Fibroblast of lung (primary cell): ENCODE results near the gene STK32C. TPM values are rescaled to one million over a fixed set of nuclear protein-coding genes. Genes with fewer than 3 reads are reported as not detected.
A peak's percentile ranks its signal among the peaks of the same experiment; 100 is the strongest.

ENCODE experiments used
- DNase-seq, 2 donors: peaks; one replicate each; pipeline versions ENCODE4 v3.0.0 to v3.0.0-alpha.2; 2010; ENCODE audit warnings: low read depth in 2 of 2
- H2AFZ ChIP-seq: 2 replicates; pipeline ENCODE4 v1.5.1; 2012; ENCODE audit warnings: low read length, control low read depth, inconsistent platforms
- H3K27ac ChIP-seq: 2 replicates; pipeline ENCODE4 v1.5.1; 2011; ENCODE audit warnings: low read length, control low read depth; ENCODE audit not compliant: insufficient read depth
- H3K27me3 ChIP-seq: 2 replicates; pipeline ENCODE4 v1.5.1; 2011; ENCODE audit warnings: mild to moderate bottlenecking, low read length; ENCODE audit not compliant: control insufficient read depth, insufficient read depth
- H3K36me3 ChIP-seq: 2 replicates; pipeline ENCODE4 v1.5.1; 2011; ENCODE audit warnings: low read length; ENCODE audit not compliant: control insufficient read depth, insufficient read depth
- H3K4me1 ChIP-seq: 2 replicates; pipeline ENCODE4 v1.5.1; 2011; ENCODE audit warnings: low read length; ENCODE audit not compliant: control insufficient read depth, insufficient read depth; ENCODE audit errors: extremely low read depth
- H3K4me2 ChIP-seq: 2 replicates; pipeline ENCODE4 v1.5.1; 2011; ENCODE audit warnings: low read length, control low read depth; ENCODE audit not compliant: insufficient read depth; ENCODE audit errors: extremely low read depth
- H3K4me3 ChIP-seq, 4 experiments: fragments of 200-600 bp in 1 of 4; sonication (generic) in 1 of 4; replicated peaks in 1 of 4; 2 replicates each; pipeline ENCODE4 v1.5.1; 2011 to 2016; ENCODE audit warnings: low read length in 4 of 4, low read depth in 3 of 4, mild to moderate bottlenecking in 3 of 4, control low read depth in 2 of 4, inconsistent platforms in 1 of 4, mixed read lengths in 1 of 4; ENCODE audit not compliant: insufficient read depth in 1 of 4; ENCODE audit errors: control extremely low read depth in 1 of 4
- H3K79me2 ChIP-seq: 2 replicates; pipeline ENCODE4 v1.5.1; 2012; ENCODE audit warnings: mild to moderate bottlenecking, low read length, inconsistent platforms; ENCODE audit not compliant: control insufficient read depth, insufficient read depth
- H3K9ac ChIP-seq: 2 replicates; pipeline ENCODE4 v1.5.1; 2011; ENCODE audit warnings: mild to moderate bottlenecking, low read length, control low read depth; ENCODE audit not compliant: insufficient read depth
- H3K9me3 ChIP-seq: 2 replicates; pipeline ENCODE4 v1.5.1; 2012; ENCODE audit warnings: low read depth, low read length; ENCODE audit not compliant: control insufficient read depth, insufficient read depth
- H4K20me1 ChIP-seq: 2 replicates; pipeline ENCODE4 v1.5.1; 2011; ENCODE audit warnings: low read length; ENCODE audit not compliant: control insufficient read depth, insufficient read depth; ENCODE audit errors: extremely low read depth
- CTCF ChIP-seq, 2 donors: IDR thresholded peaks in 1 of 2; conservative IDR thresholded peaks in 1 of 2; 1 replicate in 1 of 2; 2 replicates in 1 of 2; pipeline ENCODE4 v1.5.1; 2011 to 2012; ENCODE audit warnings: low read length in 2 of 2, control low read depth in 1 of 2, inconsistent platforms in 1 of 2, low read depth in 1 of 2, mild to moderate bottlenecking in 1 of 2
- EZH2 ChIP-seq: IDR thresholded peaks from 2 replicates; pipeline ENCODE4 v1.5.1; 2012; ENCODE audit warnings: low read length, control low read depth, mild to moderate bottlenecking; ENCODE audit errors: missing control alignments
- polyA plus RNA-seq, 2 donors: library from polyadenylated mRNA; depleted of rRNA in 1 of 2; stranded (reverse) in 1 of 2; unstranded in 1 of 2; fragments of >200 nt; gene quantifications; 2 replicates each; pipeline ENCODE4 v1.2.1, GENCODE V29; 2011 to 2012; ENCODE audit warnings: missing spikeins in 1 of 2
- total RNA-seq: library from RNA; depleted of rRNA; stranded (reverse); fragments of >200 nt; gene quantifications from 2 replicates; pipeline ENCODE4 v1.2.1, GENCODE V29; 2014

STK32C gene
- total and polyA plus RNA-seq, 2 donors (not counting 1 experiment from before 2014, with no cell fraction given) = 4.4 to 21.5 TPM

- Histone ChIP-seq H3K4me3 (no peak overlapping the region), H3K27ac (no peak overlapping the region), H3K27me3 (no peaks in the 10 kb centered on the region), H3K36me3 (no peaks in the 10 kb centered on the region), H3K9ac (no peak overlapping the region), H2AFZ (no peak overlapping the region), H3K79me2 (no peaks in the 10 kb centered on the region), H3K4me2 (no peak overlapping the region), H4K20me1 (no peaks in the 10 kb centered on the region), H3K9me3 (no peaks in the 10 kb centered on the region), H3K4me1 (no peaks in the 10 kb centered on the region)
- TF ChIP-seq EZH2 (no peak), CTCF (conservative IDR thresholded peaks at IDR 0.05 in 1 of 2, IDR thresholded peaks at IDR 0.05 in 1 of 2; ENCODE audit: low read depth in 1 of 2, low read length in 2 of 2) (no peak)
- no peak for DNase-seq
Measured at GRCh38 chr10:132258423-132258822, 49.3 kb downstream of the STK32C start.

GRCh38 chr10:132257907-132258306, 49.8 kb downstream of the STK32C start:
- H3K9ac ChIP-seq = no peak overlapping the region
- DNase-seq = no peak
- H3K36me3 ChIP-seq = no peaks in the 10 kb centered on the region
- H3K4me3 ChIP-seq = no peak overlapping the region
- H3K27me3 ChIP-seq = no peaks in the 10 kb centered on the region
- H3K4me2 ChIP-seq = no peak overlapping the region
- TF ChIP-seq EZH2 = no peak
- no peak for TF ChIP-seq CTCF (conservative IDR thresholded peaks at IDR 0.05 in 1 of 2, IDR thresholded peaks at IDR 0.05 in 1 of 2; ENCODE audit: low read depth in 1 of 2, low read length in 2 of 2)
- H3K27ac ChIP-seq = no peak overlapping the region
- no peaks in the 10 kb centered on the region for H4K20me1 ChIP-seq
- no peak overlapping the region for H2AFZ ChIP-seq
- no peaks in the 10 kb centered on the region for H3K4me1 ChIP-seq
- no peaks in the 10 kb centered on the region for H3K9me3 ChIP-seq
- no peaks in the 10 kb centered on the region for H3K79me2 ChIP-seq

GRCh38 chr10:132257271-132257670, 50.5 kb downstream of the STK32C start:
- Histone ChIP-seq H3K79me2 (no peaks in the 10 kb centered on the region), H3K27ac (no peak overlapping the region), H3K27me3 (no peaks in the 10 kb centered on the region), H3K4me2 (no peak overlapping the region), H3K36me3 (no peaks in the 10 kb centered on the region), H4K20me1 (no peaks in the 10 kb centered on the region), H3K9ac (no peak overlapping the region), H2AFZ (no peak overlapping the region), H3K9me3 (no peaks in the 10 kb centered on the region), H3K4me1 (no peaks in the 10 kb centered on the region), H3K4me3 (no peak overlapping the region)
- peak; percentile 13 to 62 for DNase-seq
- no peak for TF ChIP-seq CTCF (conservative IDR thresholded peaks at IDR 0.05 in 1 of 2, IDR thresholded peaks at IDR 0.05 in 1 of 2; ENCODE audit: low read depth in 1 of 2, low read length in 2 of 2)
- TF ChIP-seq EZH2 = no peak
